K562 (cell line): Measurements from ENCODE around the gene CENPN. TPM values are rescaled to one million over a fixed set of nuclear protein-coding genes. Genes with fewer than 3 reads are reported as not detected.

Source experiments
- DPF2 ChIP-seq: fragments of 450-650 bp; IDR thresholded peaks from 2 replicates; pipeline ENCODE4 v1.6.1; 2016
- ESRRA ChIP-seq: fragments of 450-650 bp; IDR thresholded peaks from 2 replicates; pipeline ENCODE4 v1.6.1; 2014; ENCODE audit warnings: low read depth, mild to moderate bottlenecking, moderate library complexity, borderline replicate concordance
- ETV5 ChIP-seq: sonication (generic); formaldehyde crosslinking; IDR thresholded peaks from 2 replicates; pipeline ENCODE4 v1.4.0; 2020; ENCODE audit warnings: low read depth, mild to moderate bottlenecking, missing genetic modification reagents
- HMG20A ChIP-seq: fragments of 450-650 bp; formaldehyde crosslinking; conservative IDR thresholded peaks from 2 replicates; pipeline ENCODE4 v1.4.0; 2020; ENCODE audit warnings: mild to moderate bottlenecking, mixed read lengths
- HSF4 ChIP-seq: fragments of 250-450 bp; sonication (Bioruptor Pico); IDR thresholded peaks from 2 replicates; pipeline ENCODE4 v2.1.2; 2022; ENCODE audit warnings: mild to moderate bottlenecking, moderate library complexity, borderline replicate concordance
- KDM5B ChIP-seq: fragments of 200-600 bp; sonication (generic); IDR thresholded peaks from 2 replicates; pipeline ENCODE4 v1.6.1; 2012; ENCODE audit warnings: low read depth, mild to moderate bottlenecking, moderate library complexity, low read length, control low read depth, inconsistent platforms; ENCODE audit not compliant: insufficient replicate concordance
- LCOR ChIP-seq: sonication (generic); formaldehyde crosslinking; IDR thresholded peaks from 2 replicates; pipeline ENCODE4 v1.8.0; 2022; ENCODE audit warnings: mild to moderate bottlenecking, missing genetic modification reagents
- POLR2H ChIP-seq: IDR thresholded peaks from 2 replicates; pipeline ENCODE4 v1.6.1; 2016; ENCODE audit warnings: missing genetic modification characterization, low read depth, mild to moderate bottlenecking, control low read depth, missing compliant biosample characterization, moderate library complexity
- RBM22 ChIP-seq: fragments of 200-400 bp; formaldehyde crosslinking; IDR thresholded peaks from 2 replicates; pipeline ENCODE4 v1.6.1; 2018; ENCODE audit warnings: low read length, low read depth; ENCODE audit not compliant: poor library complexity, severe bottlenecking
- RBM25 ChIP-seq: fragments of 200-400 bp; formaldehyde crosslinking; IDR thresholded peaks from 2 replicates; pipeline ENCODE4 v1.6.1; 2018; ENCODE audit warnings: low read length, low read depth, moderate library complexity; ENCODE audit not compliant: severe bottlenecking
- SIN3A ChIP-seq, 2 experiments: fragments of 150-350 bp in 1 of 2; IDR thresholded peaks; 2 replicates each; pipeline ENCODE4 v1.6.1; 2011 to 2016; ENCODE audit warnings: borderline replicate concordance in 2 of 2, low read depth in 2 of 2, low read length in 2 of 2, mild to moderate bottlenecking in 2 of 2, moderate library complexity in 2 of 2; ENCODE audit not compliant: control insufficient read depth in 1 of 2
- SMAD2 ChIP-seq: fragments of 150-350 bp; IDR thresholded peaks from 2 replicates; pipeline ENCODE4 v1.6.1; 2014; ENCODE audit warnings: low read depth, mild to moderate bottlenecking, low read length
- SNRNP70 ChIP-seq: fragments of 200-400 bp; formaldehyde crosslinking; optimal IDR thresholded peaks from 2 replicates; pipeline ENCODE3; 2017; ENCODE audit warnings: low read depth, low read length
- TCF15 ChIP-seq: fragments of 250-450 bp; sonication (Bioruptor Pico); IDR thresholded peaks from 2 replicates; pipeline ENCODE4 v1.8.0; 2022; ENCODE audit warnings: moderate library complexity, mild to moderate bottlenecking, inconsistent platforms
- TOE1 ChIP-seq, 2 experiments: fragments of 450-650 bp in 1 of 2; sonication (generic) in 1 of 2; formaldehyde crosslinking in 1 of 2; IDR thresholded peaks; 2 replicates each; pipeline versions ENCODE4 v1.7.1 to v1.8.0; 2016 to 2022; ENCODE audit warnings: borderline replicate concordance in 2 of 2, mild to moderate bottlenecking in 2 of 2, antibody characterized with exemption in 1 of 2, inconsistent platforms in 1 of 2, low read depth in 1 of 2, missing genetic modification reagents in 1 of 2, moderate library complexity in 1 of 2
- TSC22D4 ChIP-seq: fragments of 450-650 bp; IDR thresholded peaks from 2 replicates; pipeline ENCODE4 v1.6.1; 2016; ENCODE audit warnings: missing genetic modification characterization, missing biosample characterization, control low read depth
- ZNF175 ChIP-seq: fragments of 200-800 bp; sonication (Bioruptor generic); IDR thresholded peaks from 2 replicates; pipeline ENCODE4 v1.6.1; 2016; ENCODE audit warnings: low read depth, mild to moderate bottlenecking, missing genetic modification characterization, missing compliant biosample characterization
- ZNF3 ChIP-seq: fragments of 250-450 bp; sonication (Bioruptor Pico); IDR thresholded peaks from 2 replicates; pipeline ENCODE4 v1.5.0; 2021; ENCODE audit warnings: mild to moderate bottlenecking, moderate library complexity
- ZNF551 ChIP-seq: fragments of 250-450 bp; sonication (Bioruptor Pico); IDR thresholded peaks from 2 replicates; pipeline ENCODE4 v1.5.0; 2021; ENCODE audit warnings: mild to moderate bottlenecking, moderate library complexity
- polyA plus RNA-seq, 8 experiments: library from polyadenylated mRNA; depleted of rRNA in 4 of 8; stranded (reverse) in 5 of 8; unstranded in 3 of 8; fragments of >200 nt; fragmentation: Nextera tagmentation in 2 of 8; fragmentation: Illumina TruSeq in 1 of 8; extraction: Ambion mirVana in 2 of 8; extraction: Trizol in 1 of 8; gene quantifications; 2 replicates each; pipeline versions ENCODE4 v1.2.1 to v1.2.3, GENCODE V29; 2011 to 2014; ENCODE audit warnings: inconsistent platforms in 1 of 8, missing spikeins in 1 of 8
- total RNA-seq, 7 experiments: library from RNA; depleted of rRNA in 6 of 7; stranded (reverse); fragments of >200 nt in 6 of 7; fragmentation: Illumina TruSeq in 2 of 7; extraction: Trizol in 2 of 7; gene quantifications; 2 replicates each; pipeline versions ENCODE4 v1.2.1 to v1.2.3, GENCODE V29; 2011 to 2021; ENCODE audit warnings: low replicate concordance in 1 of 7
- TF ChIP-seq, protein P1 (sequence below): sonication (generic); formaldehyde crosslinking; IDR thresholded peaks from 2 replicates; pipeline ENCODE4 v1.9.0; 2022; ENCODE audit warnings: mild to moderate bottlenecking, missing genetic modification reagents
- TF ChIP-seq, protein P2 (sequence below), 2 experiments: fragments of 450-650 bp; conservative IDR thresholded peaks; 2 replicates each; pipeline ENCODE4 v1.6.1; 2017; ENCODE audit warnings: mild to moderate bottlenecking in 2 of 2, moderate library complexity in 2 of 2
- TF ChIP-seq, protein P3 (sequence below): sonication (generic); formaldehyde crosslinking; IDR thresholded peaks from 2 replicates; pipeline ENCODE4 v1.8.0; 2022; ENCODE audit warnings: missing genetic modification reagents, mild to moderate bottlenecking, borderline replicate concordance

The CENPN gene
- total and polyA plus RNA-seq, 9 of the 15 experiments (the other 6 are each of a cell fraction or from before 2014, with no cell fraction given): 92.3 to 384 (median 140) TPM

GRCh38 chr16:81077076-81077940 lies 70.3 kb downstream of the CENPN start, which contains the start of gene C16orf46 (continued):
- TF ChIP-seq HMG20A (CRISPR knock-in tag): no peak
- TF ChIP-seq TCF15 (CRISPR knock-in tag): 0 out of 2 replicates have a peak, but pooled peaks have one; percentile 34
- TF ChIP-seq ETV5: peak; percentile 87; the same call in 1 of the 2 replicates
- no peak for TF ChIP-seq LCOR (CRISPR knock-in tag)
- TF ChIP-seq ESRRA: peak; percentile 56
- peak; percentile 19; the same call in 1 of the 2 replicates for TF ChIP-seq TOE1 (IDR thresholded peaks at IDR 0.05; ENCODE audit: borderline replicate concordance)
- no peak for TF ChIP-seq TOE1 (CRISPR knock-in tag; IDR thresholded peaks at IDR 0.05; ENCODE audit: borderline replicate concordance, low read depth)
- TF ChIP-seq SIN3A (IDR thresholded peaks at IDR 0.05; ENCODE audit: borderline replicate concordance in 2 of 2, control insufficient read depth in 1 of 2, low read depth in 2 of 2, low read length in 2 of 2): peak; percentile 95 to 98
- no peak for TF ChIP-seq ZNF3 (CRISPR knock-in tag)
- no peak for TF ChIP-seq TSC22D4 (tag)
- TF ChIP-seq, protein P1, sequence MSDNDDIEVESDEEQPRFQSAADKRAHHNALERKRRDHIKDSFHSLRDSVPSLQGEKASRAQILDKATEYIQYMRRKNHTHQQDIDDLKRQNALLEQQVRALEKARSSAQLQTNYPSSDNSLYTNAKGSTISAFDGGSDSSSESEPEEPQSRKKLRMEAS (CRISPR knock-in tag): no peak
- no peak for TF ChIP-seq ZNF551 (CRISPR knock-in tag)
- TF ChIP-seq, protein P2, sequence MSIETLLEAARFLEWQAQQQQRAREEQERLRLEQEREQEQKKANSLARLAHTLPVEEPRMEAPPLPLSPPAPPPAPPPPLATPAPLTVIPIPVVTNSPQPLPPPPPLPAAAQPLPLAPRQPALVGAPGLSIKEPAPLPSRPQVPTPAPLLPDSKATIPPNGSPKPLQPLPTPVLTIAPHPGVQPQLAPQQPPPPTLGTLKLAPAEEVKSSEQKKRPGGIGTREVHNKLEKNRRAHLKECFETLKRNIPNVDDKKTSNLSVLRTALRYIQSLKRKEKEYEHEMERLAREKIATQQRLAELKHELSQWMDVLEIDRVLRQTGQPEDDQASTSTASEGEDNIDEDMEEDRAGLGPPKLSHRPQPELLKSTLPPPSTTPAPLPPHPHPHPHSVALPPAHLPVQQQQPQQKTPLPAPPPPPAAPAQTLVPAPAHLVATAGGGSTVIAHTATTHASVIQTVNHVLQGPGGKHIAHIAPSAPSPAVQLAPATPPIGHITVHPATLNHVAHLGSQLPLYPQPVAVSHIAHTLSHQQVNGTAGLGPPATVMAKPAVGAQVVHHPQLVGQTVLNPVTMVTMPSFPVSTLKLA (conservative IDR thresholded peaks at IDR 0.05): peak; percentile 90 to 97; a peak in 3 of 4 replicates
- peak; percentile 70 for TF ChIP-seq POLR2H (tag)
- TF ChIP-seq DPF2: no peak
- peak; percentile 91 for TF ChIP-seq KDM5B
- TF ChIP-seq SNRNP70: no peak
- TF ChIP-seq, protein P3, sequence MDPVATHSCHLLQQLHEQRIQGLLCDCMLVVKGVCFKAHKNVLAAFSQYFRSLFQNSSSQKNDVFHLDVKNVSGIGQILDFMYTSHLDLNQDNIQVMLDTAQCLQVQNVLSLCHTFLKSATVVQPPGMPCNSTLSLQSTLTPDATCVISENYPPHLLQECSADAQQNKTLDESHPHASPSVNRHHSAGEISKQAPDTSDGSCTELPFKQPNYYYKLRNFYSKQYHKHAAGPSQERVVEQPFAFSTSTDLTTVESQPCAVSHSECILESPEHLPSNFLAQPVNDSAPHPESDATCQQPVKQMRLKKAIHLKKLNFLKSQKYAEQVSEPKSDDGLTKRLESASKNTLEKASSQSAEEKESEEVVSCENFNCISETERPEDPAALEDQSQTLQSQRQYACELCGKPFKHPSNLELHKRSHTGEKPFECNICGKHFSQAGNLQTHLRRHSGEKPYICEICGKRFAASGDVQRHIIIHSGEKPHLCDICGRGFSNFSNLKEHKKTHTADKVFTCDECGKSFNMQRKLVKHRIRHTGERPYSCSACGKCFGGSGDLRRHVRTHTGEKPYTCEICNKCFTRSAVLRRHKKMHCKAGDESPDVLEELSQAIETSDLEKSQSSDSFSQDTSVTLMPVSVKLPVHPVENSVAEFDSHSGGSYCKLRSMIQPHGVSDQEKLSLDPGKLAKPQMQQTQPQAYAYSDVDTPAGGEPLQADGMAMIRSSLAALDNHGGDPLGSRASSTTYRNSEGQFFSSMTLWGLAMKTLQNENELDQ (CRISPR knock-in tag): no peak
- no peak for TF ChIP-seq SMAD2
- TF ChIP-seq RBM22: peak; percentile 99
- no peak for TF ChIP-seq RBM25
- TF ChIP-seq ZNF175 (CRISPR knock-in tag): no peak
- no peak for TF ChIP-seq HSF4 (CRISPR knock-in tag)
